ENCODE measurements around the gene NEU3. TPM values are rescaled to one million over a fixed set of nuclear protein-coding genes. Genes with fewer than 3 reads are reported as not detected.
"Not testable (repeated sequence)": the region's sequence is repeated elsewhere in the genome, so short reads cannot be mapped to it uniquely, and the experiment has no call there.

The NEU3 gene
- total RNA-seq, 4 donors from 2014 or later, result 11.0 to 20.6 (median 18.3) TPM

- no peak for DNase-seq
- Histone ChIP-seq H3K27ac (no peak overlapping the region), H3K4me1 (peaks cover 16 to 21% of the 10 kb centered on the region in 2 donors), H3K27me3 (no peaks in the 10 kb centered on the region), H3K36me3 (peaks cover 0 to 10% of the 10 kb centered on the region in 2 donors), H3K9me3 (no peaks in the 10 kb centered on the region), H3K4me3 (no peak overlapping the region)
- intact Hi-C loops (cut with DNase I; ENCODE audit: low total_unique reads), result no loop called here
- no peak for TF ChIP-seq CTCF (IDR thresholded peaks at IDR 0.05 in 4 of 5, conservative IDR thresholded peaks at IDR 0.05 in 1 of 5)
- in situ Hi-C loops (cut with MboI; ENCODE audit: low sequenced_read_pairs in 4 of 4), result no loop called here
- no peak for ATAC-seq
Observed at GRCh38 chr11:74984730-74985129, 4.0 kb upstream of the NEU3 start.

GRCh38 chr11:74989260-74989638 lies 516 bp downstream of the NEU3 start:
- TF ChIP-seq POLR2A (IDR thresholded peaks at IDR 0.05) (no peak), CTCF (IDR thresholded peaks at IDR 0.05 in 4 of 5, conservative IDR thresholded peaks at IDR 0.05 in 1 of 5) (no peak)
- Histone ChIP-seq H3K27ac (peak overlapping the region; percentile 88 to 96 (median 96)), H3K4me3 (peak overlapping the region; percentile 66 to 95 (median 91)), H3K27me3 (no peaks in the 10 kb centered on the region), H3K9me3 (no peaks in the 10 kb centered on the region), H3K4me1 (peaks cover 38 to 40% of the 10 kb centered on the region in 2 donors), H3K36me3 (peaks cover 0 to 3% of the 10 kb centered on the region in 2 donors)
- DNase-seq (no peak), ATAC-seq (peak; percentile 24 to 25)
- in situ Hi-C loops (cut with MboI; ENCODE audit: low sequenced_read_pairs in 4 of 4) (no loop called here), intact Hi-C loops (cut with DNase I; ENCODE audit: low total_unique reads) (loop anchor here (2.0 kb wide), 2 partner anchors 26 to 40 kb away; partner anchors contain the start of genes SPCS2 and XRRA1)

GRCh38 chr11:74990150-74990549 lies 1.4 kb downstream of the NEU3 start:
- H3K4me3 ChIP-seq, result peak overlapping the region in 3 of 4 donors; percentile 88 to 95 (median 94)
- H3K9me3 ChIP-seq; ATAC-seq; DNase-seq; in situ Hi-C loops (cut with MboI; ENCODE audit: low sequenced_read_pairs in 4 of 4); H3K27me3 ChIP-seq; intact Hi-C loops (cut with DNase I; ENCODE audit: low total_unique reads): not testable (repeated sequence)
- peaks cover 33 to 39% of the 10 kb centered on the region in 2 donors for H3K4me1 ChIP-seq
- peak overlapping the region; percentile 88 to 96 (median 96) for H3K27ac ChIP-seq
- H3K36me3 ChIP-seq, result peaks cover 0 to 12% of the 10 kb centered on the region in 2 donors

- H3K4me3 ChIP-seq, result peak overlapping the region in 2 of 4 donors; percentile 88 to 95
- TF ChIP-seq CTCF (IDR thresholded peaks at IDR 0.05 in 4 of 5, conservative IDR thresholded peaks at IDR 0.05 in 1 of 5) (no peak), POLR2A (IDR thresholded peaks at IDR 0.05) (no peak)
- no peak for DNase-seq
- ATAC-seq, result no peak
- no peaks in the 10 kb centered on the region for H3K27me3 ChIP-seq
- H3K9me3 ChIP-seq, result no peaks in the 10 kb centered on the region
- intact Hi-C loops (cut with DNase I; ENCODE audit: low total_unique reads), result no loop called here
- peak overlapping the region; percentile 28 to 96 (median 92) for H3K27ac ChIP-seq
- H3K36me3 ChIP-seq, result peaks cover 0 to 16% of the 10 kb centered on the region in 2 donors
- peaks cover 33 to 39% of the 10 kb centered on the region in 2 donors for H3K4me1 ChIP-seq
- in situ Hi-C loops (cut with MboI; ENCODE audit: low sequenced_read_pairs in 4 of 4), result no loop called here
Observed at GRCh38 chr11:74990941-74991340, 2.2 kb downstream of the NEU3 start.

- H3K4me1 ChIP-seq, result peaks cover 33 to 39% of the 10 kb centered on the region in 2 donors
- intact Hi-C loops (cut with DNase I; ENCODE audit: low total_unique reads) (no loop called here), in situ Hi-C loops (cut with MboI; ENCODE audit: low sequenced_read_pairs in 4 of 4) (no loop called here)
- peaks cover 0 to 16% of the 10 kb centered on the region in 2 donors for H3K36me3 ChIP-seq
- H3K27me3 ChIP-seq, result no peaks in the 10 kb centered on the region
- TF ChIP-seq CTCF (IDR thresholded peaks at IDR 0.05 in 4 of 5, conservative IDR thresholded peaks at IDR 0.05 in 1 of 5) (no peak), POLR2A (IDR thresholded peaks at IDR 0.05) (no peak)
- H3K4me3 ChIP-seq, result no peak overlapping the region
- no peak for ATAC-seq
- H3K9me3 ChIP-seq, result no peaks in the 10 kb centered on the region
- peak overlapping the region in 1 of 4 donors; percentile 95 for H3K27ac ChIP-seq
- DNase-seq, result no peak
Observed at GRCh38 chr11:74992852-74993251, 4.1 kb downstream of the NEU3 start.
